Measurements from ENCODE around the gene ZFAND3. TPM values are rescaled to one million over a fixed set of nuclear protein-coding genes. Genes with fewer than 3 reads are reported as not detected.

ZFAND3 gene
- total RNA-seq, 1 donor = 25.6 TPM

- Histone ChIP-seq H3K4me3 (ENCODE audit: low read length) (no peak overlapping the region), H3K9me3 (ENCODE audit: low read depth, low read length) (no peaks in the 10 kb centered on the region), H3K4me1 (ENCODE audit: insufficient read depth, low read length) (peaks cover 7% of the 10 kb centered on the region), H3K27me3 (ENCODE audit: insufficient read depth, low read length) (no peaks in the 10 kb centered on the region)
These were observed 338.4 kb downstream of the ZFAND3 start for GRCh38 chr6:38157905-38158304.

GRCh38 chr6:38158762-38159350, 339.3 kb downstream of the ZFAND3 start:
- Histone ChIP-seq H3K4me1 (ENCODE audit: insufficient read depth, low read length) (peaks cover 7% of the 10 kb centered on the region), H3K9me3 (ENCODE audit: low read depth, low read length) (no peaks in the 10 kb centered on the region), H3K27me3 (ENCODE audit: insufficient read depth, low read length) (no peaks in the 10 kb centered on the region), H3K4me3 (ENCODE audit: low read length) (no peak overlapping the region)

- Histone ChIP-seq H3K27me3 (ENCODE audit: insufficient read depth, low read length) (no peaks in the 10 kb centered on the region), H3K4me3 (ENCODE audit: low read length) (no peak overlapping the region), H3K9me3 (ENCODE audit: low read depth, low read length) (no peaks in the 10 kb centered on the region), H3K4me1 (ENCODE audit: insufficient read depth, low read length) (peaks cover 5% of the 10 kb centered on the region)
These were observed 340.1 kb downstream of the ZFAND3 start for GRCh38 chr6:38159596-38159995.

- H3K4me1 ChIP-seq (ENCODE audit: insufficient read depth, low read length) = no peaks in the 10 kb centered on the region
- no peak overlapping the region for H3K4me3 ChIP-seq (ENCODE audit: low read length)
- no peaks in the 10 kb centered on the region for H3K9me3 ChIP-seq (ENCODE audit: low read depth, low read length)
- H3K27me3 ChIP-seq (ENCODE audit: insufficient read depth, low read length) = no peaks in the 10 kb centered on the region
These were observed 341.3 kb downstream of the ZFAND3 start for GRCh38 chr6:38160831-38161230.

- no peak overlapping the region for H3K4me3 ChIP-seq (ENCODE audit: low read length)
- no peaks in the 10 kb centered on the region for H3K9me3 ChIP-seq (ENCODE audit: low read depth, low read length)
- no peaks in the 10 kb centered on the region for H3K27me3 ChIP-seq (ENCODE audit: insufficient read depth, low read length)
- H3K4me1 ChIP-seq (ENCODE audit: insufficient read depth, low read length) = no peaks in the 10 kb centered on the region
These were observed 341.8 kb downstream of the ZFAND3 start for GRCh38 chr6:38161331-38161730.

- no peaks in the 10 kb centered on the region for H3K4me1 ChIP-seq (ENCODE audit: insufficient read depth, low read length)
- no peak overlapping the region for H3K4me3 ChIP-seq (ENCODE audit: low read length)
- H3K27me3 ChIP-seq (ENCODE audit: insufficient read depth, low read length) = no peaks in the 10 kb centered on the region
- no peaks in the 10 kb centered on the region for H3K9me3 ChIP-seq (ENCODE audit: low read depth, low read length)
These were observed 342.4 kb downstream of the ZFAND3 start for GRCh38 chr6:38161754-38162492.

GRCh38 chr6:38162493-38163185, 343.1 kb downstream of the ZFAND3 start:
- Histone ChIP-seq H3K27me3 (ENCODE audit: insufficient read depth, low read length) (no peaks in the 10 kb centered on the region), H3K9me3 (ENCODE audit: low read depth, low read length) (no peaks in the 10 kb centered on the region), H3K4me1 (ENCODE audit: insufficient read depth, low read length) (no peaks in the 10 kb centered on the region), H3K4me3 (ENCODE audit: low read length) (no peak overlapping the region)

- no peaks in the 10 kb centered on the region for H3K4me1 ChIP-seq (ENCODE audit: insufficient read depth, low read length)
- H3K27me3 ChIP-seq (ENCODE audit: insufficient read depth, low read length) = no peaks in the 10 kb centered on the region
- H3K4me3 ChIP-seq (ENCODE audit: low read length) = no peak overlapping the region
- no peaks in the 10 kb centered on the region for H3K9me3 ChIP-seq (ENCODE audit: low read depth, low read length)
These were observed 343.9 kb downstream of the ZFAND3 start for GRCh38 chr6:38163186-38164130.

GRCh38 chr6:38164131-38164481, 344.6 kb downstream of the ZFAND3 start:
- Histone ChIP-seq H3K4me1 (ENCODE audit: insufficient read depth, low read length) (no peaks in the 10 kb centered on the region), H3K27me3 (ENCODE audit: insufficient read depth, low read length) (no peaks in the 10 kb centered on the region), H3K9me3 (ENCODE audit: low read depth, low read length) (no peaks in the 10 kb centered on the region), H3K4me3 (ENCODE audit: low read length) (no peak overlapping the region)

- H3K4me3 ChIP-seq (ENCODE audit: low read length) = no peak overlapping the region
- no peaks in the 10 kb centered on the region for H3K27me3 ChIP-seq (ENCODE audit: insufficient read depth, low read length)
- no peaks in the 10 kb centered on the region for H3K9me3 ChIP-seq (ENCODE audit: low read depth, low read length)
- no peaks in the 10 kb centered on the region for H3K4me1 ChIP-seq (ENCODE audit: insufficient read depth, low read length)
These were observed 345.2 kb downstream of the ZFAND3 start for GRCh38 chr6:38164671-38165108.

- no peaks in the 10 kb centered on the region for H3K4me1 ChIP-seq (ENCODE audit: insufficient read depth, low read length)
These were observed 347.1 kb downstream of the ZFAND3 start for GRCh38 chr6:38166411-38167240.

GRCh38 chr6:38167598-38167997, 348.1 kb downstream of the ZFAND3 start:
- H3K9me3 ChIP-seq (ENCODE audit: low read depth, low read length) = no peaks in the 10 kb centered on the region
- no peaks in the 10 kb centered on the region for H3K27me3 ChIP-seq (ENCODE audit: insufficient read depth, low read length)
- no peak overlapping the region for H3K4me3 ChIP-seq (ENCODE audit: low read length)
- H3K4me1 ChIP-seq (ENCODE audit: insufficient read depth, low read length) = no peaks in the 10 kb centered on the region

More at GRCh38 chr6:38166411-38167240, 347.1 kb downstream of the ZFAND3 start:
- H3K9me3 ChIP-seq (ENCODE audit: low read depth, low read length) = no peaks in the 10 kb centered on the region
- H3K4me3 ChIP-seq (ENCODE audit: low read length) = no peak overlapping the region
- H3K27me3 ChIP-seq (ENCODE audit: insufficient read depth, low read length) = no peaks in the 10 kb centered on the region

- Histone ChIP-seq H3K9me3 (ENCODE audit: low read depth, low read length) (no peaks in the 10 kb centered on the region), H3K4me1 (ENCODE audit: insufficient read depth, low read length) (no peaks in the 10 kb centered on the region), H3K4me3 (ENCODE audit: low read length) (no peak overlapping the region), H3K27me3 (ENCODE audit: insufficient read depth, low read length) (no peaks in the 10 kb centered on the region)
These were observed 348.6 kb downstream of the ZFAND3 start for GRCh38 chr6:38168126-38168525.

- H3K4me3 ChIP-seq (ENCODE audit: low read length) = no peak overlapping the region
- H3K27me3 ChIP-seq (ENCODE audit: insufficient read depth, low read length) = no peaks in the 10 kb centered on the region
- no peaks in the 10 kb centered on the region for H3K4me1 ChIP-seq (ENCODE audit: insufficient read depth, low read length)
- no peaks in the 10 kb centered on the region for H3K9me3 ChIP-seq (ENCODE audit: low read depth, low read length)
These were observed 349.2 kb downstream of the ZFAND3 start for GRCh38 chr6:38168699-38169098.
